ENCODE results near the gene CRY2.
"Not testable (repeated sequence)": the region's sequence is repeated elsewhere in the genome, so short reads cannot be mapped to it uniquely, and the experiment has no call there.

Gene CRY2

GRCh38 chr11:45897556-45897955, 50.3 kb downstream of the CRY2 start:
- DNase-seq (ENCODE audit: low read depth in 1 of 2, low spot score in 1 of 2), result no peak

GRCh38 chr11:45899086-45899447, 51.8 kb downstream of the CRY2 start:
- DNase-seq (ENCODE audit: low read depth in 1 of 2, low spot score in 1 of 2), result no peak

- DNase-seq (ENCODE audit: low read depth in 1 of 2, low spot score in 1 of 2), result peak in 1 of 2 donors; percentile 41
Observed at GRCh38 chr11:45899448-45900174, 52.3 kb downstream of the CRY2 start.

GRCh38 chr11:45900175-45900800, 53.0 kb downstream of the CRY2 start:
- not testable (repeated sequence) for DNase-seq (ENCODE audit: low read depth in 1 of 2, low spot score in 1 of 2)

- no peak for DNase-seq (ENCODE audit: low read depth in 1 of 2, low spot score in 1 of 2)
Observed at GRCh38 chr11:45900916-45901617, 53.8 kb downstream of the CRY2 start.

GRCh38 chr11:45901626-45902025, 54.4 kb downstream of the CRY2 start:
- no peak for DNase-seq (ENCODE audit: low read depth in 1 of 2, low spot score in 1 of 2)

GRCh38 chr11:45902452-45903380, 55.4 kb downstream of the CRY2 start:
- no peak for DNase-seq (ENCODE audit: low read depth in 1 of 2, low spot score in 1 of 2)

- DNase-seq (ENCODE audit: low read depth in 1 of 2, low spot score in 1 of 2), result no peak
Observed at GRCh38 chr11:45904309-45904915, 57.1 kb downstream of the CRY2 start.

- no peak for DNase-seq (ENCODE audit: low read depth in 1 of 2, low spot score in 1 of 2)
Observed at GRCh38 chr11:45905095-45905494, 57.8 kb downstream of the CRY2 start.

- not testable (repeated sequence) for DNase-seq (ENCODE audit: low read depth in 1 of 2, low spot score in 1 of 2)
Observed at GRCh38 chr11:45905576-45905975, 58.3 kb downstream of the CRY2 start.

- no peak for DNase-seq (ENCODE audit: low read depth in 1 of 2, low spot score in 1 of 2)
Observed at GRCh38 chr11:45906096-45906682, 58.9 kb downstream of the CRY2 start.

- no peak for DNase-seq (ENCODE audit: low read depth in 1 of 2, low spot score in 1 of 2)
Observed at GRCh38 chr11:45906965-45907611, 59.8 kb downstream of the CRY2 start, which contains the start of gene FREY1. FREY1 (minus strand) TSS chr11:45907271; CDS start chr11:45907245, 26 bp downstream.

- DNase-seq (ENCODE audit: low read depth in 1 of 2, low spot score in 1 of 2), result no peak
Observed at GRCh38 chr11:45907911-45908370, 60.7 kb downstream of the CRY2 start.

GRCh38 chr11:45909594-45910475, 62.6 kb downstream of the CRY2 start:
- no peak for DNase-seq (ENCODE audit: low read depth in 1 of 2, low spot score in 1 of 2)

- no peak for DNase-seq (ENCODE audit: low read depth in 1 of 2, low spot score in 1 of 2)
Observed at GRCh38 chr11:45910623-45911022, 63.3 kb downstream of the CRY2 start.

GRCh38 chr11:45913514-45913913, 66.2 kb downstream of the CRY2 start:
- DNase-seq (ENCODE audit: low read depth in 1 of 2, low spot score in 1 of 2), result no peak

GRCh38 chr11:45913942-45914635, 66.8 kb downstream of the CRY2 start:
- DNase-seq (ENCODE audit: low read depth in 1 of 2, low spot score in 1 of 2), result no peak

- no peak for DNase-seq (ENCODE audit: low read depth in 1 of 2, low spot score in 1 of 2)
Observed at GRCh38 chr11:45915446-45915845, 68.2 kb downstream of the CRY2 start.

Data from stimulated activated CD4-positive, alpha-beta T cell treated with anti-CD3 and anti-CD28 coated beads, Interleukin-15, amount 100 ng/mL, for 1 hour (primary cell).